PC-3 (cell line): ENCODE results near the gene FNDC10. TPM values are rescaled to one million over a fixed set of nuclear protein-coding genes. Genes with fewer than 3 reads are reported as not detected.

Source experiments
- ATAC-seq: fragments of 200-7000 bp; cut with Tn5 transposase; 2 replicates; pipeline ENCODE4 v1.9.1; 2020; ENCODE audit warnings: mild to moderate bottlenecking, moderate library complexity
- BruUV-seq: library from RNA; stranded (reverse); fragments of 400-500 nt; replicated peaks from 2 replicates; lab custom pipeline; 2021; lab: Mats Ljungman, UMichigan
- CTCF ChIA-PET: fragments of 300-600 bp; sonication (Branson Sonifier 250); formaldehyde crosslinking; loops from one replicate; lab custom pipeline; 2022; ENCODE audit warnings: antibody characterized with exemption; lab: Charles Lee
- POLR2A ChIA-PET: fragments of 300-600 bp; sonication (Branson Sonifier 250); formaldehyde crosslinking; loops from one replicate; lab custom pipeline; 2022; ENCODE audit warnings: antibody characterized with exemption; ENCODE audit not compliant: unreplicated experiment; lab: Charles Lee
- DNase-seq: peaks from one replicate; pipeline ENCODE4 v3.0.0-alpha.2; 2015
- H2AFZ ChIP-seq: fragments of 300-600 bp; sonication (generic); 2 replicates; pipeline ENCODE4 v1.6.0; 2016; ENCODE audit warnings: antibody characterized with exemption, low read length
- H3F3A ChIP-seq: fragments of 300-600 bp; sonication (generic); one replicate; pipeline ENCODE4 v1.6.0; 2017; ENCODE audit warnings: antibody characterized with exemption, low read length, control low read depth, mild to moderate bottlenecking; ENCODE audit not compliant: unreplicated experiment
- H3K27ac ChIP-seq: fragments of 300-600 bp; sonication (generic); 2 replicates; pipeline ENCODE4 v1.5.1; 2016; ENCODE audit warnings: mild to moderate bottlenecking, low read length
- H3K27me3 ChIP-seq: fragments of 300-600 bp; sonication (generic); 2 replicates; pipeline ENCODE4 v1.6.1; 2016; ENCODE audit warnings: low read length, mixed read lengths
- H3K36me3 ChIP-seq: fragments of 300-600 bp; sonication (generic); 2 replicates; pipeline ENCODE4 v1.6.1; 2016; ENCODE audit warnings: low read depth, mixed run types, low read length, mixed read lengths
- H3K4me1 ChIP-seq: fragments of 300-600 bp; sonication (generic); 2 replicates; pipeline ENCODE4 v1.5.1; 2016; ENCODE audit warnings: low read length; ENCODE audit not compliant: insufficient read depth
- H3K4me2 ChIP-seq: fragments of 300-600 bp; sonication (generic); 2 replicates; pipeline ENCODE4 v1.6.0; 2016; ENCODE audit warnings: low read length
- H3K4me3 ChIP-seq: fragments of 300-600 bp; sonication (generic); 2 replicates; pipeline ENCODE4 v1.5.1; 2016; ENCODE audit warnings: mild to moderate bottlenecking, low read length, mixed read lengths
- H3K79me2 ChIP-seq: fragments of 300-600 bp; sonication (generic); 2 replicates; pipeline ENCODE4 v1.6.1; 2017; ENCODE audit warnings: low read length, mixed read lengths
- H3K9ac ChIP-seq: fragments of 300-600 bp; sonication (generic); 2 replicates; pipeline ENCODE4 v1.6.0; 2016; ENCODE audit warnings: mild to moderate bottlenecking, low read length
- H3K9me2 ChIP-seq: fragments of 300-600 bp; sonication (generic); replicated peaks from 2 replicates; pipeline ENCODE4 v1.6.1; 2016; ENCODE audit warnings: mixed run types, low read length, mixed read lengths
- H3K9me3 ChIP-seq: fragments of 300-600 bp; sonication (generic); 2 replicates; pipeline ENCODE4 v1.6.1; 2016; ENCODE audit warnings: low read length, mixed read lengths
- H4K20me1 ChIP-seq: fragments of 300-600 bp; sonication (generic); 2 replicates; pipeline ENCODE4 v1.6.1; 2016; ENCODE audit warnings: low read length, mixed read lengths
- CTCF ChIP-seq: fragments of 300-600 bp; sonication (generic); conservative IDR thresholded peaks from 2 replicates; pipeline ENCODE4 v1.5.1; 2017; ENCODE audit warnings: antibody characterized with exemption, low read depth, mild to moderate bottlenecking, low read length
- EZH2 ChIP-seq: fragments of 300-600 bp; sonication (generic); IDR thresholded peaks from one replicate; pipeline ENCODE4 v1.6.1; 2017; ENCODE audit warnings: antibody characterized with exemption, mild to moderate bottlenecking, low read length; ENCODE audit not compliant: unreplicated experiment
- EZH2phosphoT487 ChIP-seq: fragments of 300-600 bp; sonication (generic); IDR thresholded peaks from 2 replicates; pipeline ENCODE4 v1.6.1; 2018; ENCODE audit warnings: mild to moderate bottlenecking, antibody characterized with exemption, low read length, borderline replicate concordance
- intact Hi-C: fragments of 100-400 bp; cut with micrococcal nuclease; formaldehyde crosslinking; loops from 2 replicates; pipeline ENCODE4 v1.9.0; 2023
- total RNA-seq: library from RNA; depleted of rRNA; stranded (reverse); fragments of >200 nt; gene quantifications from 2 replicates; pipeline ENCODE4 v1.2.3, GENCODE V29; 2014

Gene FNDC10
- total RNA-seq, 1 experiment from 2014 or later = 8.8 TPM

- H2AFZ ChIP-seq = no peak overlapping the region
- CTCF ChIA-PET = no interaction called here
- H3K4me1 ChIP-seq = no peaks in the 10 kb centered on the region
- no peaks in the 10 kb centered on the region for H4K20me1 ChIP-seq
- ATAC-seq (no peak), DNase-seq (no peak)
- no peak overlapping the region for H3K9ac ChIP-seq
- intact Hi-C loops = no loop called here
- H3F3A ChIP-seq = no peaks in the 10 kb centered on the region
- no peak overlapping the region for H3K27ac ChIP-seq
- H3K4me2 ChIP-seq = no peak overlapping the region
- no peaks in the 10 kb centered on the region for H3K9me2 ChIP-seq
- no TSS peak for BruUV-seq
- TF ChIP-seq EZH2 (no peak), CTCF (no peak), EZH2phosphoT487 (no peak)
- H3K4me3 ChIP-seq = no peak overlapping the region
- H3K27me3 ChIP-seq = peaks cover 4% of the 10 kb centered on the region; the same call in 1 of the 2 replicates
- no peaks in the 10 kb centered on the region for H3K36me3 ChIP-seq
- POLR2A ChIA-PET = no interaction called here
- no peaks in the 10 kb centered on the region for H3K9me3 ChIP-seq
- H3K79me2 ChIP-seq = no peaks in the 10 kb centered on the region
Measured at GRCh38 chr1:1604374-1605033, 4.6 kb upstream of the FNDC10 start.

- Histone ChIP-seq H4K20me1 (no peaks in the 10 kb centered on the region), H3K27ac (no peak overlapping the region), H3K4me1 (no peaks in the 10 kb centered on the region), H3K27me3 (peaks cover 4% of the 10 kb centered on the region; the same call in 1 of the 2 replicates), H3K4me2 (no peak overlapping the region), H3K4me3 (no peak overlapping the region), H3F3A (no peaks in the 10 kb centered on the region), H3K9me3 (no peaks in the 10 kb centered on the region), H3K9me2 (no peaks in the 10 kb centered on the region), H3K36me3 (no peaks in the 10 kb centered on the region), H2AFZ (no peak overlapping the region), H3K79me2 (no peaks in the 10 kb centered on the region), H3K9ac (no peak overlapping the region)
- POLR2A ChIA-PET = no interaction called here
- intact Hi-C loops = no loop called here
- no TSS peak for BruUV-seq
- ATAC-seq = no peak
- DNase-seq = no peak
- no peak for TF ChIP-seq EZH2
- no peak for TF ChIP-seq CTCF
- no peak for TF ChIP-seq EZH2phosphoT487
- CTCF ChIA-PET = no interaction called here
Measured at GRCh38 chr1:1603671-1604373, 3.9 kb upstream of the FNDC10 start.

- Histone ChIP-seq H3K9me3 (no peaks in the 10 kb centered on the region), H3K9ac (no peak overlapping the region), H3K36me3 (no peaks in the 10 kb centered on the region), H3K4me3 (no peak overlapping the region), H3K9me2 (no peaks in the 10 kb centered on the region), H3K27me3 (peaks cover 4% of the 10 kb centered on the region; the same call in 1 of the 2 replicates), H3K4me1 (no peaks in the 10 kb centered on the region), H3K79me2 (no peaks in the 10 kb centered on the region), H3K27ac (no peak overlapping the region), H2AFZ (no peak overlapping the region), H3F3A (no peaks in the 10 kb centered on the region), H3K4me2 (no peak overlapping the region), H4K20me1 (no peaks in the 10 kb centered on the region)
- ChIA-PET POLR2A (no interaction called here), CTCF (interaction anchor here (0.7 kb wide), 1 partner anchor 22 kb away, joined by 4 read pairs; no protein-coding TSS in a partner anchor)
- TF ChIP-seq CTCF (no peak), EZH2phosphoT487 (no peak), EZH2 (no peak)
- ATAC-seq (no peak), DNase-seq (no peak)
- intact Hi-C loops = no loop called here
- no TSS peak for BruUV-seq
Measured at GRCh38 chr1:1602968-1603506, 3.1 kb upstream of the FNDC10 start.
